AG04450 (cell line): Measurements from ENCODE around the gene PRKAR1B. TPM values are rescaled to one million over a fixed set of nuclear protein-coding genes. Genes with fewer than 3 reads are reported as not detected.

Source experiments
- CTCF ChIA-PET: fragments of 300-600, 350-600 bp; formaldehyde crosslinking; extraction: SDS; loops from one replicate; lab custom pipeline; 2022; ENCODE audit warnings: antibody characterized with exemption, inconsistent platforms; lab: Charles Lee
- POLR2A ChIA-PET: fragments of 350-600 bp; formaldehyde crosslinking; extraction: SDS; loops from one replicate; lab custom pipeline; 2021; ENCODE audit warnings: antibody characterized with exemption, inconsistent platforms; lab: Yijun Ruan, JAX
- DNase-seq: peaks from one replicate; pipeline ENCODE4 v3.0.0-alpha.2; 2011; ENCODE audit warnings: low read depth, low spot score
- H3K27ac ChIP-seq: one replicate; pipeline ENCODE4 v1.5.1; 2012; ENCODE audit warnings: low read depth, low read length, control low read depth
- H3K27me3 ChIP-seq: one replicate; pipeline ENCODE4 v1.6.0; 2012; ENCODE audit warnings: low read length; ENCODE audit not compliant: control insufficient read depth, insufficient read depth
- H3K4me3 ChIP-seq: 2 replicates; pipeline ENCODE4 v1.5.1; 2011; ENCODE audit warnings: mild to moderate bottlenecking, low read depth, low read length, control low read depth
- H3K9me3 ChIP-seq: 2 replicates; pipeline ENCODE4 v1.5.1; 2012; ENCODE audit warnings: low read length; ENCODE audit not compliant: control insufficient read depth, insufficient read depth
- polyA plus RNA-seq: library from polyadenylated mRNA; depleted of rRNA; stranded (reverse); fragments of >200 nt; gene quantifications from 2 replicates; pipeline ENCODE4 v1.2.3, GENCODE V29; 2011; rRNA removed
- TF ChIP-seq, protein P1 (sequence below): IDR thresholded peaks from 2 replicates; pipeline ENCODE4 v1.5.1; 2011; ENCODE audit warnings: low read depth, low read length, control low read depth, inconsistent platforms

The PRKAR1B gene
- polyA plus RNA-seq, 1 experiment = 16.1 TPM

DNA sequence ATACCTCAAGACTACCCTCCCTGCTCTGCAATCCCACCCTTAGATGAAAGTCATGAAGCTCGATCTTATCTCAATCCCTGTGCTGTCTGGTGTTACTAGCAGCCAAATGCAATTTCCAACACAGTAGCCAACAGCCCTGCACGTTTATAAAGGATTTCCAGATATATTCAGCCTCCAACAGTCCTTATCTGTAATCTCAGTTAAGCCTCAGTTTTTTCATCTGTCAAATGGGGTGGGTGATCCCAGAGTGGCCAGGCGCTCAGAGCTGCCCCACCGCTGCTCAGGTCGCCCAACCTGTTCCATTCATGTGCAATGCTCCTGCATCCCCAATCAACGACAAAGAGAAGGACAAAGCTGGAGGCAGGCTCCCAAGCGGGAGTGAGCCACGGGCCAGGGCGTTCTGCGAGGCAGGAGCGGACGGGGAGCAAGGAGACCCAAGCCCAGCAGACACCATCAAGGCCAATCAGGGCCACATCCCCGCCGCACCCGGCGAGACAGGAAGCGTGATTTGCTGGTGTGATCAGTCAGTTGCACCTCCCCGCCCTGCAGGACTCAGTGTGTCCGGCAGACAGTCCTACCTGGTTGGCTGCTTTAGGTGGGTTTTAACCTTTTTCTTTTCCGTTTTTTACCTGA, 227.1 kb downstream of the PRKAR1B start:
- Histone ChIP-seq H3K9me3 (peaks cover 8% of the 10 kb centered on the region; the same call in 1 of the 2 replicates), H3K4me3 (no peak overlapping the region), H3K27me3 (no peaks in the 10 kb centered on the region), H3K27ac (no peak overlapping the region)
- TF ChIP-seq, protein P1, sequence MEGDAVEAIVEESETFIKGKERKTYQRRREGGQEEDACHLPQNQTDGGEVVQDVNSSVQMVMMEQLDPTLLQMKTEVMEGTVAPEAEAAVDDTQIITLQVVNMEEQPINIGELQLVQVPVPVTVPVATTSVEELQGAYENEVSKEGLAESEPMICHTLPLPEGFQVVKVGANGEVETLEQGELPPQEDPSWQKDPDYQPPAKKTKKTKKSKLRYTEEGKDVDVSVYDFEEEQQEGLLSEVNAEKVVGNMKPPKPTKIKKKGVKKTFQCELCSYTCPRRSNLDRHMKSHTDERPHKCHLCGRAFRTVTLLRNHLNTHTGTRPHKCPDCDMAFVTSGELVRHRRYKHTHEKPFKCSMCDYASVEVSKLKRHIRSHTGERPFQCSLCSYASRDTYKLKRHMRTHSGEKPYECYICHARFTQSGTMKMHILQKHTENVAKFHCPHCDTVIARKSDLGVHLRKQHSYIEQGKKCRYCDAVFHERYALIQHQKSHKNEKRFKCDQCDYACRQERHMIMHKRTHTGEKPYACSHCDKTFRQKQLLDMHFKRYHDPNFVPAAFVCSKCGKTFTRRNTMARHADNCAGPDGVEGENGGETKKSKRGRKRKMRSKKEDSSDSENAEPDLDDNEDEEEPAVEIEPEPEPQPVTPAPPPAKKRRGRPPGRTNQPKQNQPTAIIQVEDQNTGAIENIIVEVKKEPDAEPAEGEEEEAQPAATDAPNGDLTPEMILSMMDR = no peak
- CTCF ChIA-PET = no interaction called here
- DNase-seq = no peak
- POLR2A ChIA-PET = no interaction called here

Other genes with a start within 250 kb of the PRKAR1B start
- 2.0 and 2.2 TPM in 2 replicates for gene PDGFA, start 207.4 kb downstream of the PRKAR1B start, polyA plus RNA-seq
- gene DNAAF5, start 582 bp downstream of the PRKAR1B start, polyA plus RNA-seq = 12.6 and 16.9 TPM in 2 replicates
- gene SUN1, start 105.2 kb upstream of the PRKAR1B start, polyA plus RNA-seq = 140 and 159 TPM in 2 replicates
- gene GET4, start 149.3 kb upstream of the PRKAR1B start, polyA plus RNA-seq = 13.9 and 18.5 TPM in 2 replicates
- gene ADAP1, start 227.4 kb upstream of the PRKAR1B start, polyA plus RNA-seq = 0.87 and 0.89 TPM in 2 replicates
- 6.5 and 6.8 TPM in 2 replicates for gene COX19, start 248.3 kb upstream of the PRKAR1B start, polyA plus RNA-seq